GM21723 (cell line): ENCODE results near the gene STXBP2.
A peak's percentile ranks its signal among the peaks of the same experiment; 100 is the strongest.

Experiments
- ATAC-seq: cut with Tn5 transposase; IDR thresholded peaks from one replicate; pipeline ENCODE4 v1.9.1; 2021; ENCODE audit warnings: mild to moderate bottlenecking, moderate library complexity; ENCODE audit not compliant: unreplicated experiment

STXBP2 gene

DNA sequence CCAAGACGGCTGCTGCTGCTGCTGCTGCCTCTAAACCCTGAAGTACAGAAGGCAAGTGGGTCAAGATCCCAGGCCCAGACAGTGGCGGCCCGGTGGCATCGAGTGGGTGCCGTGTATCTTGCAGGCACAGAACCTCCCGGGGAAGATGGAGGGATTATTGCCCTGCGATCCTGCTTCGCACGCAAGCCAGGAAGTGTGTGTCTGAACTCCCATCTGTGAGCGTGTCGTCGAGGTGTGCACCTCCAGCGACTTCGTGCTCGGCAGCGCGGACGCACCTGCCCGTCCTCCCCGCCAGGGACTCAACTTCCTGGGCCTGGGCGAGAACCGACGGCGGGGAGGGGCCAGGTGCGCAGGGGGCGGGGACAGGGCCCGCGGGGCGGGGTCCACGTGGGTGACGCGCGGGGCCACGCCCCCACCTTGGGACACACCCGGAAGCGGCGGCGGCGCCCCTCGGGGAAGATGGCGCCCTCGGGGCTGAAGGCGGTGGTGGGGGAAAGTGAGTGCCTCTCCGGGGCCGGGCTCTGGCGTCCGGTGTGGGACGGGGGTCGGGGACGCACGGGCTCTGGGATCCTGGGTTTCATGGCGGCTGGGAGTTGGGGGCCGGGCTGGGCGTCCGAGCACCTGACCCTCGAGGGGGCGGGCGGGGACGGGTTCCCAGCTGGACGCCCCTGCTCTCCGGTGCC lies at the start of gene STXBP2:
STXBP2 (plus strand) TSS at position 420 of the 683 bp plus-strand sequence; CDS start at position 460, 40 bp downstream.
- peak; percentile 69 for ATAC-seq

DNA sequence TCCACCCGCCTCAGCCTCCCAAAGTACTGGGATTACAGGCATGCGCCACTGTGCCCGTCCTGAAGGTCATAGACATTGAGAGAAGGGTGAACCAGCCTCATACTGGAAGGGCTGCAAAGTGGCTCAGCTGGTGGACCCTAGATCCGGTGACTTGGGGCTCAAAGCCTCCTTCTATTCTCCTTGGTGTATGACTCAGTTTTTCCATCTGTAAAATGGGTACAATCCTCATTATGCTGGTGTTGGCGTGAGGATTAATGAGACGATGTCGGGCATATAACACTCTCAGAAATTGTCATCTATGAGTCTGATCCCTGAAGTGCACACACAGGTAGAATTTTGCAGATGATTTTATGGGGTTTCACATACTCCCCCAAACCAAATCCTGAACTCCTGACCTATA lies 47.1 kb upstream of the STXBP2 start:
- no peak for ATAC-seq

DNA sequence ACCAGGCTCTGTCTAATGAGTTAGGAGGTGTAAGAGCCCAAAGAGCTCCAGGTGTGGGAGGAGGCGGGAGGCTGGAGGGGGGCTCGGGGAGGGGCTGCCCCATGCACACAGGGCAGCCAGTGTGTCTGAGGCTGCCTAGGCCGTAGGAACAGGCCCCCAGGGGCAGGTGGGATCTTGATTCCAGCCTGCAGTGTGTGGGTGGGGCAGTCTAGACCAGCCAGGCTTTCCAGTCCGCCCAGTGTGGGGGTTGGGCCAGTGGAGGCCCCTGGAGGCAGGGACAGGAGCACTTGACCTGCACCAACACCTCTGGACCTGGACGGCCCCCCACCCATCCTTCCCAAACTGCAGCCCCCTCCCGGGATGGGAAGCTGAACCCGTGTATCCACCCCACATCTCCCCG lies 46.7 kb upstream of the STXBP2 start:
- ATAC-seq, result no peak

DNA sequence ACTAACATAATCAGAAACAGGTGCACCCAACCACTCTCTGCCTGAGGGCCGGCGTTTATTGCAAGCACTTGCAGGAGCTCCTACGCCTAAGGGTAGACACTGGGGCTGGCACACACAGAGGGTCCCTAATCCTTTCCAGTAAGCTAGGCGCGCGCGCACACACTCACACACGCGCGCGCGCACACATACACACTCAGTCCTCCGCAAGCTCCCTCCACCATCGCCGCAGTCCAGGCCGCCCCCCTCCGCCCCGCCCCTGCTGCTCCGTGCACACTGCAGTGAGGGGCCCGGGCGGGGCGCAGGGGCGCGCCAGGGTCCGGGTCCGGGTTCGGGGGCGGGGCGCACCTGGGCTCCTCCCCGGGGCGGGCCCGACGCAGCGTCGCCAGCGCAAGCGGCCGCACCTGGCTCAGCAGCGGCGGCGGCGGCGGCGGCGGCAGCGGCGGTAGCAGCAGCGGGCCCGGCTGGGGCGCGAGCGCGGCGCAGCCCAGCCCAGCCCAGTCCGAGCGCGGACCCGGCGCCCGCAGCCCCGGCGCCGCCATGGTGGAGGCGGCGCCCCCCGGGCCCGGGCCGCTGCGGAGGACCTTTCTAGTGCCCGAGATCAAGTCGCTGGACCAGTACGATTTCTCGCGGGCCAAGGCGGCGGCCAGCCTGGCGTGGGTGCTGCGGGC lies 41.3 kb upstream of the STXBP2 start, which contains the start of gene CAMSAP3:
CAMSAP3 (plus strand) TSS at position 398 of the 668 bp plus-strand sequence; CDS start at position 538, 140 bp downstream.
- ATAC-seq, result peak; percentile 62

DNA sequence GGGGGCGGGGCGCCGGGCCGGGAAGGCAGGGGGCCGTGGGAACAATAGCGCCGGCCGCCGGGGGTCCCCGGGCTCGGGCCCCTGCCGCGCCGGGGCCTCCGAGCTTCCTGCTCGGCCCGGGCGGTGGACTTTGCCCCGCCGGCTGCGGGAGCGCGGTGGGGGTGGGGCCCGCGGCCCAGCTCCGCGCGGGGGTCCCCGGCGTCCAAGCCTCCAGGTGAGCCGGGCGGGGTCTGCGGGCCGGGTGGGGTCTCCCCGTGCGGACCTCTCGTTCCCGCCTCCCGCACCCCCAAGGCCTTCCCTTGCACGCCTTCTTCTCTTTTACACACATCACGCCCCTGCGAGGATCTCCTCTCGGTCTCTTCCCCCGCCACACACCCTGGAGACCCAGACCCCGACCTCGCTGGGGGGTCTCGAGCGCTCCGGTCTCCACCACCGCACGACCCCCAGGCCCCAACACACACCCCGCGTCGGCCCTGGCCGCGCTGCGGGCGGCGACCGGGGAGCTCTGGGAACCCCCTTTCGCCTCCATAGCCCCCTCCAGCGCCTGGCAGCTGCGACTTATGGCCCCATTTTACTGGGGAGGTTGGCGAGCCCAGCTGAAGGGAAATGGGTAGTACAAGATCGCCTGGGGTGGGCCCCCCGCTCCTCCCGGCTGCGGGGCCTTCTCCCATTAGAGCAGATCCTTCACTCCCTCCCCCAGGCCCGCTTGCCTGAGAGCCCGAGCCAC lies 40.5 kb upstream of the STXBP2 start:
- no peak for ATAC-seq

DNA sequence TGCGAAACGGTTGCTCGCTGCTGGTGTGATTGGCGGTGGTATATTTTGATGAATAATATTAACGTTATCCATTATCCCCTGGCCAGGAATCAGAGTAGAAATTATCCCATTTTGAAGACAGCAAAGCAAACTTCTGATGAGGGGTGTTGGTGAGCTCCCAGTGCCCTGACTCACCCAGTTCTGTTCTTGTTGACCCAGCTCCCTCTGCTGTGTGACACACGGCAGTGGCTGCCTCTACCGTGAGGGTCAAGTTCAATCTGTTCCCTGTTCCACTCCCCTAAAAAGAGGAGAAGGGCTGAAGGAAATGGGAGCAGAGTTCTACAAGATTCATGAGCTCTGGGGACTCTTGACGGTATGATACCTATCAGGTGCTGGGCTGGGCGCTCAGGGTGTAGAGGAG lies 39.2 kb upstream of the STXBP2 start:
- no peak for ATAC-seq

DNA sequence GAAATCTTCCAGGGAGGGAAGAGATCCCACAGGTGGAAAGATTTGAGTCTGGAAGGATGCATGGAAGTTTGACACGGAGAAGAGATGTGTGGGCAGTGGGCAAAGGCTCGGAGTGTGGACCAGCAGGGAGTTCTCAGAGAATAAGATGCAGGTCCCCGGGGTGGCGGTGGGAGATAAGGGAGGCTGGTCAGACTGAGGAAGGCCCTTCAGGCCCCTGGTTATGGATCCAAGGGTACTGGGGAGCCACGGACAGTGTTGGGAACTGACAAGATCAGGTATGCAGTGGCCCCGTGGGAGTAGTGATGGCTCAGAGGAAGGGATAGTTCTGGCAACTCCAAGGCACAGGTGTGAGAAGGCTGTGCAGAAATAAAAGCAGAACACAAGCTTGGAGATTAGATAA lies 38.7 kb upstream of the STXBP2 start:
- no peak for ATAC-seq

DNA sequence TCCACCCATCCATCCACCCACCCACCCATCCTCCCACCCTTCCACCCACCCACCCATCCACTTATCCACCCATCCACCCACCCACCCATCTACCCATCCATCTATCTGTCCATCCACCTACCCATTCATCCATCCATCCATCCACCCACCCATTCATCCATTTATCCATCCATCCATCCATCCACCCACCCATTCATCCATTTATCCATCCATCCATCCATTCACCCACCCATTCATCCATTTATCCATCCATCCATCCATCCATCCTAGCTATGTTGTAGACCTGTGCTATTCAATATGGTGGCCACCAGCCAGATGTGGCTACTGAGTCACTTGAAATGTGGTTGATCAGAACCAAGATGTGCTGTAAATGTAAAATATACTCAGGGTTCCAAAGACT lies 36.2 kb upstream of the STXBP2 start:
- ATAC-seq, result no peak

DNA sequence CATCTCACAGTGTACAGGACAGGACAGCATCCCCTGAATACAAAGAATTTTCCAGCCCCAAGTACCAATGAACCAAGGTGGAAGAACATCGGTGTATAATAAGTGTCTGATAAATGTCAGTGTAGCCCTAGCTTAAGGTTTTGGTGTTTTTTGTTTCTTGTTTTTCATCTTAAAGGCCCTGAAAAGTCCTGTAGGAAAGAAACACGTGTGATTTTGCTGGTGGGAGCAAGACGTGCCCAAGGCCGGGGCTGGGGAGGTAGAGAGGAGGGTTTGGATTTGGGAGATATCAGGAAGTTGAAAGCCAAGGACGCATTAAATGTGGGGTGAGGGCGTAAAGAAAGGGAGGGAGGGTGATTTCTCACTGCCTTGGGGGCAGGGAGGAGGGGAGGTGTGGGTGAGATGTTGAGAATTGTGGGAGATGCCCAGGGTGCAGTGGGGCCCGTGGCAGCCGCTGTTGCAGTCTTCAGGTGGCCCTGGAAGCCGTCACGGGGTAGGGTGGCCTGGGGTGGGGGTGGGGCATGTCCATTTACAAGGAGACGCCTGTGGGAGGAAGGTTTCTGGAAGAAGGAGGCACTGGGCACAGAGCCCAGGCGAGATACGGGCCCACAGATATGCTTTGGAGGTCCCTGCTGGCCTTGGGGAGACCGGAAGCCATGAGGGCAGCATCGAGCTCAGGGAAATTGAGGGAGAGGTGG lies 34.5 kb upstream of the STXBP2 start:
- no peak for ATAC-seq

DNA sequence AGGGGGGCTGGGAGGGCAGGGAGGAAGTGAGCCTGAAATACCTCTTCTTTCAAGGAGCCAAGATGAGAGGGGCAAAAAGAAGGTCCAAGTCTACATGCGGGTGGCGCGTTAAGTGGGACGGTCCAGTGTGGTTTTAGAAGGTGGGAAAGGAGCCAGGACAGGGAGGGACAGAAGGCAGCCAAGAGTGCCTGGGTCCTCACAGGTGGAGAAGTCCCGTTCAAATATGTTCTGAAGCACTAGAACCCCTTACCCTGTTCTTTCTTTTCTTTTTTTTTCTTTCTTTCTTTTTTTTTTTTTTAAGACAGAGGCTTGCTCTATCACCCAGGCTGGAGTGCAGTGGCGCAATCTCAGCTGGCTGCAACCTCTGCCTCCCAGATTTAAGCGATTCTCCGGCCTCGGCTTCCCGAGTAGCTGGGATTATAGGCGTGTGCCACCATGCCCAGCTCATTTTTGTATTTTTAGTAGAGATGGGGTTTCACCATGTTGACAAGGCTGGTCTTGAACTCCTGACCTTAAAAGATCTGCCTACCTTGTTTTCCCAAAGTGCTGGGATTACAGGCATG lies 33.9 kb upstream of the STXBP2 start:
- ATAC-seq, result no peak

DNA sequence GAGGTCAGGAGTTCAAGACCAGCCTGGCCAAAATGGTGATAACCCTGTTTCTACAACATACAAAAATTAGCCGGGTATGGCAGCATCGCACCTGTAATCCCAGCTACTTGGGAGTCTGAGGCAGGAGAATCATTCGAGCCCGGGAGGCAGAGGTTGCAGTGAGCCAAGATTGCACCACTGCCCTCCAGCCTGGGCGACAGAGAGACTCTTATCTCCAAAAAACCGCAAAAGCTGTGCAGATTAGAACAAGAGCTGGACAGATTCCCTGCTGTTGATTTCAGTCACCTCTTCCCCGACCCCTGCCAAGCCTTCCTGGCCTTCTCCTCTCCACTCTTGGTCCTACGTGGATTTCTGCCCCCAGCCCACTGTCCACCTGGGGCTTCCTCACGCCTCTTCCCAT lies 33.0 kb upstream of the STXBP2 start:
- no peak for ATAC-seq

DNA sequence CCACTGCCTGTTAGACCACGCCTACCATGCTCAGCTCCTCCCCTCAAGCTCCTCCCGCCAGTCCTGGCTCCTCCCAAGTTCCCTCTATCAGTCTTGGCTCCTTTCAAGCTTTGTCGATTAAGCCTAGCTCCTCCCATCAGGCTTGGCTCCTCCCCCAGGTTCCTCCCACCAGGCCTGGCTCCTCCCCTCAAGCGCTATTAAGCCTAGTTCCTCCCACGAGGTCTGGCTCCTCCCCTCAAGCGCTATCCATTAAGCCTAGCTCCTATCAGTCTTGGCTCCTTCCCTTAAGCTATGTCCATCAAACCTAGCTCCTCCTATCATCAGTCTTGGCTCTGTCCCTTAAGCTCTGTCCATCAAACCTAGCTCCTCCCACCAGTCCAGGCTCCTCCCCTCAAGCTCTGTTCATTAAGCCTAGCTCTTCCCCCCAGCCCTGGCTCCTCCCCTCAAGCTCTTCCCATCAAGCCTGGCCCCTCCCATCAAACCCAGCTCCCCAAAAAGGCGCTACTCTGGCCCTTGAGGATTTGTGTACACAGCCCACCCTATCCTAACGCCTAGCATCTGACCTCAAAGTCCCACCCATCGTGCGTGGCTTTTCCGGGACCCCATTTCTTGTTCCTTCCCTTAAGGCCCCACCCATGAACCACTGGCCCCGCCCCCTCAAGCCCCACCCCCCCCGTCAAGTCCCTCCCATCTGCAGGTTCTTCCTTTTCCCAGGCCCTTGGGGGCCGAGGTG lies 31.3 kb upstream of the STXBP2 start:
- no peak for ATAC-seq

DNA sequence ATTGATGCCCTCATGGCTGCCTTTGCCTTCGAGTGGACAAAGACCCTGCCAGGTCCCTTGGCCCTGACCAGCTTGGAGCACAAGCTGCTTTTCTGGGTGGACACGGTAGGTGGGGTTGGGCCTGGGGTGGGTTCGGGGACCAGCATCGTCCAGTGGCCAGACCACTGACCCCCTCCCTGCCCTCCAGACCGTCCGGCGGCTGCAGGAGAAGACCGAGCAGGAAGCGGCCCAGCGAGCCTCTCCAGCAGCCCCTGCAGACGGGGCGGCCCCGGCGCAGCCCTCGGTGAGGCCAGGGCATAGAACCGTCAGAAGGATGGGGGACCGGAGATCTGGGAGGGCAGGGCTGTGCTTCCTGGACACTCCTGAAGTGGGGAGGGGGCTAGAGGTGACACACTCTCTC lies 30.6 kb upstream of the STXBP2 start:
- ATAC-seq, result no peak

DNA sequence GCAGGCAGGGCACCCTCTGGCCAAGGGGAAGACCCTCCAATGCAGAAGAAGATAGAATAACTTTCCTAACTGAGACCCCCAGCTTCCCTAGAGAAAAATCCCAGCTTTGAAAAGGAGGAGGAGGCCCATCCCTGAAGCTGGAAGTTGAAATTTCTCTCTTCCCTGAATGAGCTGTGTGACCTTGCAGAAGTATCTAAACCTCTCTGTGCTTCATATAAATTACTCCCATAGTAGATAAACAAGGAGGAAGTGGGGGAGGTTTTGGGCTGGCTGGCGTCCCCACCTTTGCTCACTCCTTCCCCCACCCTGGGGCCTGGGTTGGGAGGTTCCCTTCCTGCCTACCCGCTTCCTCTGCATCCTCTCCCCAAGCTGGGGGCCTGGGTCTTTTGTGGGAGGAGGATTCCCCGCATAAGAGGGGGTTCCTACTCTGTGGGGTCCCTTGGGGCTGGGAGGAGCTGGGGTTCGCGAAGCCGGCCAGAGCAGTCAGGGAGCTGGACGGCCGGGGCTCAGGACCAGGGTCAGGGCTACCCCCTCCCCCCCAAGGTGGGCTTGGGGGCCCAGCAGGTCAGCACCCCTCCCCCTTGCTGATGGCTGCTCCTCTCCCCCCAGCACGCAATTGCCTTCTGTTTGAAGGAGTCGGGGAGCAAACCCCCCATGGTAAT lies 29.6 kb upstream of the STXBP2 start:
- no peak for ATAC-seq

DNA sequence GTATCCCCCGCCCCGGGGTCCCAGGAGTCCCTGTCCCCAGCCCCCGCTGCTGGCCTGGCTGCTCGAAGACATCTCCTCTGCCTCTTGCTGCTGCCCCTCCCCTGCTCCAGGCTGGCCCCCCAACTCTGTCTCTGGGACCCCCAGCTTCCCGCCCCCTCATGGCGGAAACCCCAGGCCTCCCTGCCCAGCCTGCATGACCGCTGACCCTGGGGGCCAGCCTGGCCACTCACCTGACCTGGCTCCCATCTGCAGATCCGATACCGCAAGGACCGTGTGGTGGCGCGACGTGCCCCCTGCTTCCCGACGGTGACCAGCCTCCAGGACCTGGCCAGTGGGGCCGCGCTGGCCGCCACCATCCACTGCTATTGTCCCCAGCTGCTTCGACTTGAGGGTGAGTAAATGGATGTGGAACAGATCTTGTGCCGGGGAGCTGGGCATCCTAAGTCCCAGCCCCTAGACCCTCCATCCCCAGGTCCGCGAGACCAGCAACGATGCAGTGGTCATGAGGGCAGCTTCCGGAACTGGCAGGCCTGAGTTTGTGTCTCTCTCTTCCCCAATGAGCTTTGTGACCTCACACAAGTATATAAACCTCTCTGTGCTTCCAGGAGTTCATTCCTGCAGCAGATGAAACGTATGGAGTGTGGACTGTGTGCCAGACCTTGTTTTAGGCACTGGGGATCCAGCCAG lies 28.9 kb upstream of the STXBP2 start:
- ATAC-seq, result no peak

DNA sequence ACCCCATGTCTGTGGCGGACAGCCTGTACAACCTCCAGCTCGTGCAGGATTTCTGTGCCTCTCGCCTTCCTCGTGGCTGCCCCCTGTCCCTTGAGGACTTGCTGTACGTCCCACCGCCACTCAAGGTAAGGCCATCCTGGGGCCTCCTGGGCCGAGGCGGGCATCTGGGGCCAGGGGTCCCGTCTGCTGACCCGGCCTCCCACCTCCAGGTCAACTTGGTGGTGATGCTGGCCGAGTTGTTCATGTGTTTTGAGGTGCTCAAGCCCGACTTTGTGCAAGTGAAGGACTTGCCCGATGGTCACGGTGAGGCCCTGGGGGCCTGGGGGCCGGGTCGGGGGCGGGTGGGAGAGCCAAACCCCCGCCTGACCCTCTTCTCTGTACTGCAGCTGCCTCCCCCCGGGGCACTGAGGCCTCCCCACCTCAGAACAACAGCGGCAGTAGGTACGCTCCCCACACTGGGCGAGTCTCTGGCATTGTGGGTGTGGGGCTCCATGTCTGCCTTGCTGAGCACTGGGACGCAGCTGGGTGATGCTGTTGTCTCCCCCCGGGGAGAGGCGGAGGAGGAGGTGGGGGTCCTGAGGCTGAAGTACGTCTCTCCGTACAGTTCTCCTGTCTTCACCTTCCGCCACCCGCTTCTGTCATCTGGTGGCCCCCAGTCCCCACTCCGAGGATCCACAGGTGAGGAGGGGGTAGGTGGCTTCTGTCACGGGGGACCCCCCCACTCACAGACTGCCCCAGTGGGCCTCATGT lies 26.2 kb upstream of the STXBP2 start:
- ATAC-seq, result no peak

DNA sequence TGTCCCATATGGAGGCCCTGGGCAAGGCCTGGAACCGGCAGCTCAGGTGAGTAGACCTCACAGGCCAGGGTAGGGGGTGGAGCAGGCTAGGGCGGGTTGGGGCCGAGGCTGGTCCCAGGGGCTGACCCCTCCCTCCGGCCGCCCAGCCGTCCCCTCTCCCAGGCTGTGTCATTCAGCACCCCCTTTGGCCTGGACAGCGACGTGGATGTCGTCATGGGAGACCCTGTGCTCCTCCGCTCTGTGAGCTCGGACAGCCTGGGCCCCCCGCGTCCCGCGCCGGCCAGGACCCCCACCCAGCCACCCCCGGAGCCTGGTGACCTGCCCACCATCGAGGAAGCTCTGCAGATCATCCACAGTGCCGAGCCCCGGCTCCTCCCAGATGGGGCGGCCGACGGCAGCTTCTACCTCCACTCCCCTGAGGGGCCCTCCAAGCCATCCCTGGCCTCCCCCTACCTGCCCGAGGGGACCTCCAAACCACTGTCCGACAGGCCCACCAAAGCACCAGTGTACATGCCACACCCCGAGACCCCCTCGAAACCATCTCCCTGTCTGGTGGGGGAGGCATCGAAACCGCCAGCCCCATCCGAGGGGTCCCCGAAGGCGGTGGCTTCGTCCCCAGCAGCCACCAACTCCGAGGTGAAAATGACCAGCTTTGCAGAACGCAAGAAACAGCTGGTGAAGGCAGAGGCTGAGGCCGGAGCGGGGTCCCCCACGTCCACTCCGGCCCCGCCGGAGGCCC lies 25.2 kb upstream of the STXBP2 start:
- no peak for ATAC-seq
